ENCODE results near the gene TTC27. TPM values are rescaled to one million over a fixed set of nuclear protein-coding genes. Genes with fewer than 3 reads are reported as not detected.

TTC27 gene
- total RNA-seq, 1 donor, result 30.0 TPM

DNA sequence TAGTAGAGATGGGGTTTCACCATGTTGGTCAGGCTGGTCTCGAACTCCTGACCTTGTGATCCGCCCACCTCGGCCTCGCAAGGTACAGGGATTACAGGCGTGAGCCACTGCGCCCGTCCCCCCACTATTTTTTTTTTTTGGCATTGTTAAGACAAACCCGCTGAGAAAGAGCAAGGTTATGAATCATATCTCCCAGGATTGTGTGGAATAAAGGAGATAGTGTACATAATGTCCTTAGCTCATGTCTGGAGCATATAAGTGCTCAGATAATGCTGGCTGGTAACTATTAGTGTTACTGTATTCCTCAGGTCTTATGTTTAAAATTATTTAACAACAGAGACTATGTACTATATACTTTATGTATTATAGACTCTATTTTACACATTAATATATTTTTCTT, 36.0 kb downstream of the TTC27 start:
- no peak overlapping the region for H3K4me3 ChIP-seq (ENCODE audit: low read depth, low read length)
- TF ChIP-seq, protein P1, sequence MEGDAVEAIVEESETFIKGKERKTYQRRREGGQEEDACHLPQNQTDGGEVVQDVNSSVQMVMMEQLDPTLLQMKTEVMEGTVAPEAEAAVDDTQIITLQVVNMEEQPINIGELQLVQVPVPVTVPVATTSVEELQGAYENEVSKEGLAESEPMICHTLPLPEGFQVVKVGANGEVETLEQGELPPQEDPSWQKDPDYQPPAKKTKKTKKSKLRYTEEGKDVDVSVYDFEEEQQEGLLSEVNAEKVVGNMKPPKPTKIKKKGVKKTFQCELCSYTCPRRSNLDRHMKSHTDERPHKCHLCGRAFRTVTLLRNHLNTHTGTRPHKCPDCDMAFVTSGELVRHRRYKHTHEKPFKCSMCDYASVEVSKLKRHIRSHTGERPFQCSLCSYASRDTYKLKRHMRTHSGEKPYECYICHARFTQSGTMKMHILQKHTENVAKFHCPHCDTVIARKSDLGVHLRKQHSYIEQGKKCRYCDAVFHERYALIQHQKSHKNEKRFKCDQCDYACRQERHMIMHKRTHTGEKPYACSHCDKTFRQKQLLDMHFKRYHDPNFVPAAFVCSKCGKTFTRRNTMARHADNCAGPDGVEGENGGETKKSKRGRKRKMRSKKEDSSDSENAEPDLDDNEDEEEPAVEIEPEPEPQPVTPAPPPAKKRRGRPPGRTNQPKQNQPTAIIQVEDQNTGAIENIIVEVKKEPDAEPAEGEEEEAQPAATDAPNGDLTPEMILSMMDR (IDR thresholded peaks at IDR 0.05; ENCODE audit: insufficient read depth, low read length), result no peak
- no peak for DNase-seq (ENCODE audit: low read depth)

DNA sequence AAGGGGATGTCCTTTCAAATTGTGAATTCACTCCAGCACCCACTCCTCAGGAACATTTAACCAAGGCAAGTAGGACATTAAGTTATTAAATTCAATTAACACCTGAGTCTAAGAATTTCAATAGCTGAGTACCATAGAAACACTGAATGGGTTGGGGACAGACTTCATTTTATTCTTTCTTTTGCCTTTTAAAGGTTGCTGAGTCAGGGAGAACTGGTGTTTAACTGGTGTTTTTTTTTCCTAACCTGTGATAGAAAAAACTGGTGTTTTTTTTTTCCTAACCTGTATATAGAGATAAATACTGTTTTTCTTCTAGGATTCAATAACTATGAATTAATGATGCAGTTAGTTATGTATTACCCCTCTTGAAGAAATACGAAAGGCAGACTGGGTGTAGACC, 38.9 kb downstream of the TTC27 start:
- DNase-seq (ENCODE audit: low read depth), result no peak
- TF ChIP-seq, protein P1 (IDR thresholded peaks at IDR 0.05; ENCODE audit: insufficient read depth, low read length), result no peak
- H3K4me3 ChIP-seq (ENCODE audit: low read depth, low read length), result no peak overlapping the region

DNA sequence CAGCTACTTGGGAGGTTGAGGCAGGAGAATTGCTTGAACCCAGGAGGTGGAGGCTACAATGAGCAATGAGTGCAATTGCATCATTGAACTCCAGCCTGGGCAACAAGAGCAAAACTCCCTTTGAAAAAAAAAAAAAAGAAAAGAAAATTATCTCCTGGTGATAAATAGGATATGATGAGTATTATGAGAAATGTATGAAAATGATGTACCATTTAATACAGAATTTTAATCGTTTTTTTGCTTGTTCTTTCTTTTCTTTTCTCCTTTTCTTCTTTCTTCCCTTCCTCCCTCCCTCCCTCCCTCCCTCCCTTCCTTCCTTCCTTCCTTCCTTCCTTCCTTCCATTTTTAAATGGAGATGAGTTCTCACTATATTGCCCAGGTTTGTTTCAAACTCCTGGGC, 40.4 kb downstream of the TTC27 start:
- no peak for DNase-seq (ENCODE audit: low read depth)
- no peak overlapping the region for H3K4me3 ChIP-seq (ENCODE audit: low read depth, low read length)
- TF ChIP-seq, protein P1 (IDR thresholded peaks at IDR 0.05; ENCODE audit: insufficient read depth, low read length), result no peak

DNA sequence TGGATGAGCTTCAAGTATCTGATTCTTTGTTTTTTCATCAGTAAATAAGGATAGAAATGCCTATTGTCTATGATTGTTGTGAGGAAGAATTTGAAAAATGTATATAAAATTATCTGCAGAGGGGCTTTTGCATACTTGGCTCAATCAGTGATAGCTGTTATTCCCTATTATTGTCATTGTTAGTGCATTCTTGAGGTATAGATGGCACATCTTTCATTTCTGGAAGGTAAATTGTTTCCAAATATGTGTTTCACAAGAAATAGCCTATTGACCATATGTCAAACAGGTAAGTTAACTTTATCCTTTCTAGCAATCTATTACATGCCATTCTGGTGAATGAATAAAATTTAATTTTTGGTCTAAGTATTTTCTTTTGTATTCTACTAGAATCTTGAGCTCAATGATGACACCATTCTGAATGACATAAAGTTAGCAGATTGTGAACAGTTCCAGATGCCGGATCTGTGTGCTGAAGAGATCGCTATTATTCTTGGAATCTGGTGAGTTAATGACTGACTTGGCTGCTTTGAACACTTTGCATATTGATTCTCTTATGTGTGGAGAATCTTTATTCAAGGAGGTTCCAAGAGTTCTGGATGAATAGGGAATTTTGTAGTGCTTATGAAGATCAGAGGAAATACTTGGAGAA, 44.2 kb downstream of the TTC27 start:
- TF ChIP-seq, protein P1 (IDR thresholded peaks at IDR 0.05; ENCODE audit: insufficient read depth, low read length), result no peak
- H3K4me3 ChIP-seq (ENCODE audit: low read depth, low read length), result no peak overlapping the region
- peak; percentile 32 for DNase-seq (ENCODE audit: low read depth)

DNA sequence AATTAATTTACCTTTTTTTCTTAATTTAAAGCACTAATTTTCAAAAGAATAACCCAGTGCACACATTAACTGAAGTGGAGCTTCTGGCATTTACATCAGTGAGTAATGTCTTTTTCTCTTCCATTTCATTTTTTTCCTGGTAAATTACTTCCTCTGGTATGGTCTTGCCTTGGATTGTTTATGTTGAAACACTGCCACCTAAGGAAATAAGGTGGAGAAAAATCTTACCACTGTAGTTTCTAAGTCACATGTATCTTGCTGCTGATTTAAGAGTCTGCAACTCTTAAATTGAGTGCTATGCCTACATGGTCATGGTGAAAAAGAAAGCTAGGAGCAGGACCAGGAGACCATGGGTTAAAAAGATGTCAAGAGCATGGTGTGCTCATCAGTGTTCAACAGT, 51.0 kb downstream of the TTC27 start:
- DNase-seq (ENCODE audit: low read depth), result peak; percentile 87
- no peak overlapping the region for H3K4me3 ChIP-seq (ENCODE audit: low read depth, low read length)
- TF ChIP-seq, protein P1 (IDR thresholded peaks at IDR 0.05; ENCODE audit: insufficient read depth, low read length), result peak; percentile 12

DNA sequence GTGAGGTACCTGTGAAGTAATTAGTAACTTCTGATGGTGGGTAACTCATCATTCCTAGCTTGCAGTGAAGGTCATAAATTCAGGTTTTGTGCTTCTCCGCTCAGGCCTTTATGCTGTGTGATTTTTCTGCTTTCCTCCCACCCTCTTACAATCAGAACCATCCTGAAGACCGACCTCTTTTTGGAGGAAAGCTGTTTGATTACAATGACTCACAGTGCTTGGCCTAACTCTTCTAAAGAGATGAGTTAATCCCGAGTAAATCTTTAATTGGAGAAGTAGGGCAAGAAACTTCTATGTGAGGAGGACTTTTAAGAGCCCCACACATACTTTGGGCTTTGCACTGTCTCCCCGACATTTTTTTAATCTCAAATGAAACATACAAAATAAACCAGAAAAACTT, 53.1 kb downstream of the TTC27 start:
- H3K4me3 ChIP-seq (ENCODE audit: low read depth, low read length), result no peak overlapping the region
- TF ChIP-seq, protein P1 (IDR thresholded peaks at IDR 0.05; ENCODE audit: insufficient read depth, low read length), result no peak
- DNase-seq (ENCODE audit: low read depth), result peak; percentile 39
